Ovary (tissue), 9 donors: ENCODE results near the gene EZH1. TPM values are rescaled to one million over a fixed set of nuclear protein-coding genes. Genes with fewer than 3 reads are reported as not detected.
A peak's percentile ranks its signal among the peaks of the same experiment; 100 is the strongest.

Experiments
- DNase-seq, 5 donors: peaks; one replicate each; pipeline ENCODE4 v3.0.0-alpha.2; 2019 to 2020
- H3K27ac ChIP-seq, 2 donors: fragments of 200-600 bp; one replicate each; pipeline versions ENCODE4 v1.5.1 to v1.8.0; 2019 to 2022
- H3K27me3 ChIP-seq: fragments of 200-600 bp; one replicate; pipeline ENCODE4 v1.8.0; 2022
- H3K36me3 ChIP-seq: fragments of 200-600 bp; sonication (generic); one replicate; pipeline ENCODE4 v1.5.1; 2019
- H3K4me1 ChIP-seq: one replicate; pipeline ENCODE4 v1.8.1; 2013; ENCODE audit warnings: mild to moderate bottlenecking, moderate library complexity; ENCODE audit not compliant: insufficient read depth
- H3K4me3 ChIP-seq: fragments of 200-600 bp; sonication (generic); one replicate; pipeline ENCODE4 v1.5.1; 2017
- H3K9me3 ChIP-seq, 2 donors: fragments of 200-600 bp in 1 of 2; sonication (generic) in 1 of 2; one replicate each; pipeline versions ENCODE4 v1.5.1 to v1.8.1; 2013 to 2019; ENCODE audit warnings: mild to moderate bottlenecking in 1 of 2, moderate library complexity in 1 of 2
- CTCF ChIP-seq, 3 donors: fragments of 450-650 bp in 2 of 3; fragments of 200-600 bp in 1 of 3; IDR thresholded peaks; one replicate each; pipeline versions ENCODE4 v1.5.1 to v1.8.0; 2016 to 2022; ENCODE audit warnings: antibody characterized with exemption in 3 of 3, mild to moderate bottlenecking in 1 of 3
- EP300 ChIP-seq: sonication (generic); formaldehyde crosslinking; IDR thresholded peaks from one replicate; pipeline ENCODE4 v1.6.1; 2017; ENCODE audit warnings: antibody characterized with exemption
- POLR2A ChIP-seq: fragments of 450-650 bp; IDR thresholded peaks from one replicate; pipeline ENCODE4 v1.6.1; 2017; ENCODE audit warnings: antibody characterized with exemption, mild to moderate bottlenecking, moderate library complexity
- WGBS, 3 donors: extraction: QIAGEN DNeasy Blood & Tissue Kit in 1 of 3; methylation state at CpG; one replicate each; pipeline versions ENCODE4 v1.1.5 to v1.1.7; 2013 to 2017; 5-methylcytosine and 5-hydroxymethylcytosine counted together
- intact Hi-C, 4 donors: fragments of 100-400 bp; cut with DNase I; formaldehyde crosslinking; loops; one replicate each; pipeline versions ENCODE4 v1.11.0 to v1.15.1; 2022 to 2023
- polyA plus RNA-seq, 2 donors: library from polyadenylated mRNA; stranded (reverse); fragments of 200-250 nt in 1 of 2; fragments of 350-450 nt in 1 of 2; fragmentation: Illumina TruSeq in 1 of 2; extraction: RNeasy Lipid Tissue Mini Kit (QIAGEN cat#74804) in 1 of 2; gene quantifications; one replicate each; pipeline ENCODE4 v1.2.3, GENCODE V29; 2013 to 2014
- total RNA-seq, 7 donors: library from RNA; depleted of rRNA in 2 of 7; stranded (reverse); fragments of >200 nt in 2 of 7; fragmentation: NEBNext Ultra II Directional in 3 of 7; extraction: Animal tissue kit (Norgen Biotek cat#: 25700) in 3 of 7; gene quantifications; one replicate each; pipeline versions ENCODE4 v1.1.0 to v1.2.4, GENCODE V29; 2016 to 2023
- donor health status: DM: no; HTN: no; CAD: no; lungs with moderate emphysema.
- donor health status: DM: no; HTN: no; CAD: no.
- donor health status: Bipolar disorder and iron deficiency.
- donor health status: DM: yes; HTN: yes; CAD: no.
- donor health status: DM: no; HTN: no; CAD: no.
- donor health status: DM: yes; HTN: yes; CAD: no.

EZH1 gene
- total and polyA plus RNA-seq, 9 donors, result 32.9 to 95.2 (median 67.8) TPM

GRCh38 chr17:42697108-42697811, 47.6 kb downstream of the EZH1 start:
- no peaks in the 10 kb centered on the region for H3K36me3 ChIP-seq

GRCh38 chr17:42695500-42695899, 49.3 kb downstream of the EZH1 start:
- DNase-seq, result peak in 2 of 5 donors; percentile 9 to 31
- intact Hi-C loops, result no loop called here

More at GRCh38 chr17:42697108-42697811, 47.6 kb downstream of the EZH1 start:
- H3K27ac ChIP-seq, result no peak overlapping the region
- H3K27me3 ChIP-seq, result no peaks in the 10 kb centered on the region
- intact Hi-C loops, result no loop called here
- TF ChIP-seq EP300 (no peak), CTCF (IDR thresholded peaks at IDR 0.05) (no peak), POLR2A (no peak)
- WGBS, 3 donors, result 84 to 85% (median 85%) methylated on average over 19 of the region's 19 CpGs
- peak in 2 of 5 donors; percentile 15 to 29 for DNase-seq
- H3K9me3 ChIP-seq, result no peaks in the 10 kb centered on the region
- no peak overlapping the region for H3K4me3 ChIP-seq
- H3K4me1 ChIP-seq, result peaks cover 7% of the 10 kb centered on the region

GRCh38 chr17:42694524-42694923, 50.3 kb downstream of the EZH1 start:
- TF ChIP-seq POLR2A (no peak), EP300 (no peak), CTCF (IDR thresholded peaks at IDR 0.05) (no peak)
- no peak overlapping the region for H3K27ac ChIP-seq
- H3K4me1 ChIP-seq, result peaks cover 6% of the 10 kb centered on the region
- DNase-seq, result no peak
- no peaks in the 10 kb centered on the region for H3K9me3 ChIP-seq
- intact Hi-C loops, result no loop called here
- no peaks in the 10 kb centered on the region for H3K27me3 ChIP-seq
- 75 to 85% (median 82%) methylated on average over 3 of the region's 3 CpGs for WGBS, 3 donors
- H3K36me3 ChIP-seq, result no peaks in the 10 kb centered on the region
- H3K4me3 ChIP-seq, result no peak overlapping the region

More at GRCh38 chr17:42695500-42695899, 49.3 kb downstream of the EZH1 start:
- H3K4me1 ChIP-seq, result peaks cover 7% of the 10 kb centered on the region
- TF ChIP-seq EP300, result no peak
- TF ChIP-seq POLR2A, result no peak
- no peak for TF ChIP-seq CTCF (IDR thresholded peaks at IDR 0.05)
- WGBS, 3 donors, result 86 to 88% (median 88%) methylated on average over 20 of the region's 20 CpGs
- no peak overlapping the region for H3K27ac ChIP-seq
- no peak overlapping the region for H3K4me3 ChIP-seq
- no peaks in the 10 kb centered on the region for H3K36me3 ChIP-seq
- H3K9me3 ChIP-seq, result no peaks in the 10 kb centered on the region
- H3K27me3 ChIP-seq, result no peaks in the 10 kb centered on the region

- TF ChIP-seq EP300 (no peak), POLR2A (no peak), CTCF (IDR thresholded peaks at IDR 0.05) (no peak)
- H3K4me1 ChIP-seq, result no peaks in the 10 kb centered on the region
- H3K27ac ChIP-seq, result no peak overlapping the region
- DNase-seq, result no peak
- no peaks in the 10 kb centered on the region for H3K9me3 ChIP-seq
- intact Hi-C loops, result no loop called here
- H3K4me3 ChIP-seq, result no peak overlapping the region
- H3K36me3 ChIP-seq, result no peaks in the 10 kb centered on the region
- 65 to 73% (median 67%) methylated on average over 11 of the region's 11 CpGs for WGBS, 3 donors
- no peaks in the 10 kb centered on the region for H3K27me3 ChIP-seq
Observed at GRCh38 chr17:42692489-42692888, 52.4 kb downstream of the EZH1 start.
